ENCODE measurements around the gene AAR2.
A peak's percentile ranks its signal among the peaks of the same experiment; 100 is the strongest.

Gene AAR2

GRCh38 chr20:36305602-36306551 is 69.6 kb downstream of the AAR2 start, which contains the start of gene DLGAP4:
DLGAP4 (plus strand) TSS chr20:36306339; CDS start chr20:36431718, 125,379 bp downstream.
- no peaks in the 10 kb centered on the region for H3K9me3 Mint-ChIP-seq
- peak within 1 kb of the TSS; percentile 20 for H3K27ac Mint-ChIP-seq
- peak within 1 kb of the TSS; percentile 84 for H3K4me3 Mint-ChIP-seq
- peaks cover 3% of the 10 kb centered on the region for H3K4me1 Mint-ChIP-seq
- peaks cover 50% of the 10 kb centered on the region for H3K27me3 Mint-ChIP-seq
- peaks cover 1% of the 10 kb centered on the region for H3K36me3 Mint-ChIP-seq
